Lower lobe of right lung (tissue), 2 donors: ENCODE data around the gene SOX9. TPM values are rescaled to one million over a fixed set of nuclear protein-coding genes. Genes with fewer than 3 reads are reported as not detected.

ENCODE experiments used
- ATAC-seq, 2 donors: fragments of 200-7000 bp; cut with Tn5 transposase; one replicate each; pipeline ENCODE4 v1.9.1; 2020 to 2022; ENCODE audit warnings: mild to moderate bottlenecking in 2 of 2, moderate library complexity in 2 of 2
- DNase-seq: peaks from one replicate; pipeline ENCODE4 v3.0.0-alpha.2; 2020
- H3K27ac ChIP-seq: fragments of 200-600 bp; one replicate; pipeline ENCODE4 v1.8.0; 2022
- H3K27me3 ChIP-seq: fragments of 200-600 bp; one replicate; pipeline ENCODE4 v1.8.0; 2022; ENCODE audit warnings: low read depth
- H3K36me3 ChIP-seq: fragments of 200-600 bp; one replicate; pipeline ENCODE4 v1.8.0; 2022; ENCODE audit warnings: mild to moderate bottlenecking
- H3K4me1 ChIP-seq: fragments of 200-600 bp; one replicate; pipeline ENCODE4 v1.8.0; 2022
- H3K4me3 ChIP-seq: fragments of 200-600 bp; one replicate; pipeline ENCODE4 v1.8.0; 2022; ENCODE audit warnings: mild to moderate bottlenecking
- H3K9me3 ChIP-seq: fragments of 200-600 bp; one replicate; pipeline ENCODE4 v1.8.0; 2022
- CTCF ChIP-seq: fragments of 200-600 bp; IDR thresholded peaks from one replicate; pipeline ENCODE4 v1.8.0; 2022; ENCODE audit warnings: antibody characterized with exemption, mild to moderate bottlenecking
- intact Hi-C: fragments of 100-400 bp; cut with DNase I; formaldehyde crosslinking; loops from one replicate; pipeline ENCODE4 v1.11.0; 2022
- total RNA-seq: library from RNA; stranded (reverse); fragmentation: NEBNext Ultra II Directional; extraction: Animal tissue kit (Norgen Biotek cat#: 25700); gene quantifications from one replicate; pipeline ENCODE4 v1.2.1, GENCODE V29; 2021
- donor health status: DM: no; HTN: yes; CAD: no; lungs with severe emphysema.

The SOX9 gene
- total RNA-seq, 1 donor from 2014 or later, result 4.3 TPM

DNA sequence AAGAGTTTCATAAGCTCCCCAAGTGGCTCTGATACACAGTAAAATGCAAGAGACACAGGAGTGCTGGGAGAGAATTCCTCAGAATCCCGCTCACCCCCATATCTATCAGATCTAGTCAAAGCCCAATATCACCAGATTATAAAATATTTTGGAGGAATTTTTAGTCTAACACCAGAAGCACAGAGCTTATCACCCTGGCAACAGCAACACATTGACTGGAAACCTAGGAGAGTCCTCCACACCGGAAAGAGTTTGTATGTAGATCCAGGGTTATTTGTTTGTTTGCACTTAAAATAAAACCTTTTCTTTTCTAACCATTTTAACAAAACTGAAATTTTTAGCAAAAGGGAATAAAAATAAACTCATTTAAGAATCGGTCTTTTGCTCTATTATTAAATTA, 7.2 kb downstream of the SOX9 start:
- ATAC-seq (no peak), DNase-seq (no peak)
- peaks cover 19% of the 10 kb centered on the region for H3K27me3 ChIP-seq
- H3K9me3 ChIP-seq, result no peaks in the 10 kb centered on the region
- no peak for TF ChIP-seq CTCF
- no peak overlapping the region for H3K4me3 ChIP-seq
- H3K27ac ChIP-seq, result no peak overlapping the region
- H3K36me3 ChIP-seq, result peaks cover 6% of the 10 kb centered on the region
- peaks cover 5% of the 10 kb centered on the region for H3K4me1 ChIP-seq
- intact Hi-C loops, result no loop called here

- no peak overlapping the region for H3K4me3 ChIP-seq
- TF ChIP-seq CTCF, result no peak
- intact Hi-C loops, result no loop called here
- H3K9me3 ChIP-seq, result no peaks in the 10 kb centered on the region
- ATAC-seq, result no peak
- no peaks in the 10 kb centered on the region for H3K4me1 ChIP-seq
- H3K27ac ChIP-seq, result no peak overlapping the region
- no peaks in the 10 kb centered on the region for H3K27me3 ChIP-seq
- no peak for DNase-seq
- no peaks in the 10 kb centered on the region for H3K36me3 ChIP-seq
Observed at GRCh38 chr17:72134608-72135394, 14.0 kb downstream of the SOX9 start.

DNA sequence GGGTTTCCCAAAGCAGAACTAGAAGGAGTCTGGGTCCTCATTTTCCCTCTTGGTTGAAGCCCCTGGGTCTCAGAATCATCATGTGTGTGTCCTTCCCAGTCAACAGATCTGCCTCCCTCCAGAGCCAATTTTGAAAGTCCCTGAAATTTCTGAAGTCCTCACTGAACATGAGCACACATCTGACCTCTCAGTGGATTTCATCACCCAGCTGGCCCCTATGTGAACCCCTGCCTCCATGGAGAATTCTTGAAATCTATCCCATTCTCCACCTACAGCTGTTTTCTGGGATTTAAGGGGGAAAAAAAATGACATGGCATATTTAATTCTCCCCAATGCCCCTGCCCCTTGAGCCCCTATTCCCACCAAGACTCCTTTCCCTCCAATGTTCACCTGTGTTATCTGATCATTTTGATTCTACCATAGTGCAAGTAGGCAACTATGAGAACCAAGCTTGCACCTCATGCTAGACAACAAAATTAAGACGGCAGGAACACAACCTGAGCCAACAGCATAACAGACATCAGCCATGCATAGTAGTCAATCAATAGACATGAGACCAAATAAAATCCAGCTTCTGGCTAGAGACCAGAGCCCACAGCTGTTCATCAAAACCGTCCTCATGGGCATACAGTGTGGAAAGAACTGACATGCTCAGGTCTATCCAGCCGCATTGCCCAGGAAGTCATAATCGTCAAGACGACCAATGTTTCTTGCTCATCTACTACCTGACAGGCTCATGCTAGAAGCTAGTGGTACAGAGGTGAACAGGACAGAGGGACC, 14.9 kb downstream of the SOX9 start:
- no peak overlapping the region for H3K27ac ChIP-seq
- no peak for TF ChIP-seq CTCF
- H3K36me3 ChIP-seq, result no peaks in the 10 kb centered on the region
- DNase-seq, result no peak
- no peak for ATAC-seq
- intact Hi-C loops, result no loop called here
- no peaks in the 10 kb centered on the region for H3K4me1 ChIP-seq
- H3K27me3 ChIP-seq, result no peaks in the 10 kb centered on the region
- no peaks in the 10 kb centered on the region for H3K9me3 ChIP-seq
- H3K4me3 ChIP-seq, result no peak overlapping the region

DNA sequence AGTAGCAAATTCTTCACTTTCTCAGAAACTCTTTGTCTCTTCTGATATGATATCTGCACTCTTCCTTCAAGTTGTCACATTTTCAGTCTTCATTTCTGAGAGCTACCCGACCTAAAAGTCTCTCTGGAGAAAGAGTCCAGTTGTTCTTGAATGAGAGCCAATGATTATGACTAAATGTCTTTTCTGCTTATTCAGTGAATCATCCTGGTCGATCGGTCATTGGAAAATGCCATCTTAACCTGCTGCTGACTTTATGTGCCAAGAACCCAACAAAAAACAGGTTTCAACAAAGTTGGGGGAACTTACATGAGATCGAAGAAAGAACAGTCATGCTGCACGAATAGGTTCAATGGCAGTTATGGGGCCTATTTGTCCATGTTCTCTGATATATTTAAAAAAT, 15.9 kb downstream of the SOX9 start:
- ATAC-seq, result no peak
- no peaks in the 10 kb centered on the region for H3K27me3 ChIP-seq
- TF ChIP-seq CTCF, result no peak
- no peak overlapping the region for H3K4me3 ChIP-seq
- no peaks in the 10 kb centered on the region for H3K36me3 ChIP-seq
- no peak for DNase-seq
- no peaks in the 10 kb centered on the region for H3K9me3 ChIP-seq
- H3K4me1 ChIP-seq, result no peaks in the 10 kb centered on the region
- intact Hi-C loops, result no loop called here
- H3K27ac ChIP-seq, result no peak overlapping the region

- Histone ChIP-seq H3K27ac (no peak overlapping the region), H3K9me3 (no peaks in the 10 kb centered on the region), H3K36me3 (no peaks in the 10 kb centered on the region), H3K4me3 (no peak overlapping the region), H3K4me1 (no peaks in the 10 kb centered on the region), H3K27me3 (no peaks in the 10 kb centered on the region)
- intact Hi-C loops, result no loop called here
- ATAC-seq, result no peak
- TF ChIP-seq CTCF, result no peak
- no peak for DNase-seq
Observed at GRCh38 chr17:72137161-72137560, 16.3 kb downstream of the SOX9 start.
